HCT116 (cell line): ENCODE measurements around the gene SOWAHB. TPM values are rescaled to one million over a fixed set of nuclear protein-coding genes. Genes with fewer than 3 reads are reported as not detected.

Experiments
- ATAC-seq: fragments of 200-7000 bp; cut with Tn5 transposase; 2 replicates; pipeline ENCODE4 v1.9.1; 2020; ENCODE audit warnings: mild to moderate bottlenecking, moderate library complexity
- BruUV-seq: library from RNA; stranded (reverse); fragments of 400-500 nt; replicated peaks from 2 replicates; lab custom pipeline; 2021; lab: Mats Ljungman, UMichigan
- CTCF ChIA-PET: fragments of 300-600 bp; sonication (Branson Sonifier 250); formaldehyde crosslinking; loops from one replicate; lab custom pipeline; 2021; ENCODE audit warnings: antibody characterized with exemption; lab: Charles Lee
- POLR2A ChIA-PET: fragments of 300-600, 350-600 bp; sonication (Branson Sonifier 250); formaldehyde crosslinking; loops from one replicate; lab custom pipeline; 2021; ENCODE audit warnings: antibody characterized with exemption; lab: Charles Lee
- RAD21 ChIA-PET, 2 experiments: fragments of 300-600 bp; sonication (Branson Sonifier 250); formaldehyde crosslinking; loops; one replicate each; lab custom pipeline; 2023; ENCODE audit warnings: low total read pairs in 2 of 2; ENCODE audit not compliant: uncharacterized antibody in 2 of 2, unreplicated experiment in 2 of 2, low non-redundant PET in 1 of 2; lab: Charles Lee
- DNase-seq: peaks from one replicate; pipeline ENCODE4 v3.0.0-alpha.2; 2010; ENCODE audit warnings: low read depth, low spot score
- H2AFZ ChIP-seq: fragments of 200-600 bp; shearing (Covaris generic), sonication (generic); 2 replicates; pipeline ENCODE4 v1.6.1; 2017; ENCODE audit warnings: low read depth, mixed run types, mixed read lengths, antibody characterized with exemption, low read length; ENCODE audit not compliant: poor library complexity, severe bottlenecking
- H3K27ac ChIP-seq: 2 replicates; pipeline ENCODE4 v1.5.1; 2012; ENCODE audit warnings: low read depth, low read length
- H3K27me3 ChIP-seq: fragments of 200-600 bp; sonication (generic); 2 replicates; pipeline ENCODE4 v1.6.1; 2016; ENCODE audit warnings: mixed run types, low read length, mixed read lengths; ENCODE audit not compliant: insufficient read depth
- H3K36me3 ChIP-seq, 2 experiments: fragments of 200-500 bp in 1 of 2; fragments of 200-600 bp in 1 of 2; sonication (Bioruptor generic) in 1 of 2; sonication (generic) in 1 of 2; 2 replicates each; pipeline versions ENCODE4 v1.5.1 to v1.6.1; 2014 to 2016; ENCODE audit warnings: low read length in 2 of 2, inconsistent platforms in 1 of 2, mixed read lengths in 1 of 2, mixed run types in 1 of 2; ENCODE audit not compliant: insufficient read depth in 2 of 2, control insufficient read depth in 1 of 2
- H3K4me1 ChIP-seq, 2 experiments: fragments of 200-600 bp in 1 of 2; sonication (generic) in 1 of 2; 2 replicates each; pipeline versions ENCODE4 v1.5.1 to v1.6.1; 2012 to 2017; ENCODE audit warnings: low read length in 2 of 2, inconsistent platforms in 1 of 2, mild to moderate bottlenecking in 1 of 2, mixed read lengths in 1 of 2, mixed run types in 1 of 2, moderate library complexity in 1 of 2; ENCODE audit not compliant: insufficient read depth in 2 of 2, control insufficient read depth in 1 of 2
- H3K4me2 ChIP-seq: fragments of 200-600 bp; sonication (generic); 2 replicates; pipeline ENCODE4 v1.6.1; 2017; ENCODE audit warnings: mixed run types, low read length, mixed read lengths
- H3K4me3 ChIP-seq, 2 experiments: fragments of 200-600 bp in 1 of 2; sonication (generic) in 1 of 2; replicated peaks in 1 of 2; 2 replicates each; pipeline ENCODE4 v1.5.1; 2011 to 2016; ENCODE audit warnings: low read length in 2 of 2, control low read depth in 1 of 2, low read depth in 1 of 2, mild to moderate bottlenecking in 1 of 2, mixed read lengths in 1 of 2, mixed run types in 1 of 2
- H3K79me2 ChIP-seq: fragments of 200-600 bp; sonication (generic); 2 replicates; pipeline ENCODE4 v1.6.1; 2017; ENCODE audit warnings: mild to moderate bottlenecking, mixed run types, low read length, moderate library complexity, mixed read lengths; ENCODE audit not compliant: insufficient read depth
- H3K9ac ChIP-seq: fragments of 200-600 bp; sonication (generic); 2 replicates; pipeline ENCODE4 v1.6.1; 2016; ENCODE audit warnings: low read length, mixed read lengths
- H3K9me2 ChIP-seq: fragments of 200-600 bp; sonication (generic), shearing (Covaris generic); 2 replicates; pipeline ENCODE4 v1.6.1; 2017; ENCODE audit warnings: mixed run types, mild to moderate bottlenecking, moderate library complexity; ENCODE audit not compliant: insufficient read depth
- H3K9me3 ChIP-seq, 2 experiments: fragments of 200-500 bp in 1 of 2; fragments of 200-600 bp in 1 of 2; sonication (Bioruptor generic) in 1 of 2; sonication (generic) in 1 of 2; 2 replicates each; pipeline ENCODE4 v1.6.1; 2014 to 2017; ENCODE audit warnings: low read length in 2 of 2, mixed read lengths in 2 of 2, inconsistent platforms in 1 of 2, low read depth in 1 of 2, mild to moderate bottlenecking in 1 of 2, mixed run types in 1 of 2, moderate library complexity in 1 of 2; ENCODE audit not compliant: control insufficient read depth in 1 of 2, insufficient read depth in 1 of 2
- H4K20me1 ChIP-seq: fragments of 200-600 bp; sonication (generic), shearing (Covaris generic); 2 replicates; pipeline ENCODE4 v1.6.1; 2017; ENCODE audit warnings: mixed run types, mild to moderate bottlenecking, moderate library complexity; ENCODE audit not compliant: insufficient read depth
- CEBPB ChIP-seq: IDR thresholded peaks from 2 replicates; pipeline ENCODE4 v1.6.1; 2012; ENCODE audit warnings: low read depth
- EZH2 ChIP-seq: fragments of 200-600 bp; sonication (generic); IDR thresholded peaks from 2 replicates; pipeline ENCODE4 v1.6.1; 2017; ENCODE audit warnings: antibody characterized with exemption, mixed run types
- EZH2phosphoT487 ChIP-seq: fragments of 200-600 bp; IDR thresholded peaks from 2 replicates; pipeline ENCODE4 v1.6.1; 2018; ENCODE audit warnings: antibody characterized with exemption, borderline replicate concordance
- FOSL1 ChIP-seq: IDR thresholded peaks from 2 replicates; pipeline ENCODE4 v1.6.1; 2012; ENCODE audit warnings: low read depth
- JUND ChIP-seq: IDR thresholded peaks from 2 replicates; pipeline ENCODE4 v1.6.1; 2012
- POLR2A ChIP-seq: IDR thresholded peaks from 2 replicates; pipeline ENCODE4 v1.7.0; 2011; ENCODE audit warnings: borderline replicate concordance; ENCODE audit not compliant: insufficient read depth, insufficient read length; ENCODE audit errors: extremely low read depth
- RAD21 ChIP-seq: IDR thresholded peaks from 2 replicates; pipeline ENCODE4 v1.6.1; 2012; ENCODE audit warnings: low read depth, mild to moderate bottlenecking
- SIN3A ChIP-seq: IDR thresholded peaks from 2 replicates; pipeline ENCODE4 v1.6.1; 2012; ENCODE audit warnings: low read depth
- SP1 ChIP-seq: IDR thresholded peaks from 2 replicates; pipeline ENCODE4 v1.6.1; 2012; ENCODE audit warnings: low read depth
- SRF ChIP-seq: IDR thresholded peaks from 2 replicates; pipeline ENCODE4 v1.6.1; 2012; ENCODE audit warnings: low read depth
- ZFX ChIP-seq: fragments of 450-650 bp; IDR thresholded peaks from 2 replicates; pipeline ENCODE4 v1.6.1; 2017
- intact Hi-C: fragments of 100-400 bp; cut with micrococcal nuclease; formaldehyde crosslinking; loops from 2 replicates; pipeline ENCODE4 v1.10.0; 2022
- total RNA-seq: library from RNA; stranded (reverse); gene quantifications from one replicate; pipeline ENCODE4 v1.2.1, GENCODE V29; 2021; ENCODE audit not compliant: unreplicated experiment
- TF ChIP-seq, protein P1 (sequence below), 3 experiments: fragments of 200-600 bp in 1 of 3; sonication (generic) in 1 of 3; IDR thresholded peaks in 2 of 3; conservative IDR thresholded peaks in 1 of 3; 2 replicates each; pipeline ENCODE4 v1.5.1; 2012 to 2017; ENCODE audit warnings: low read depth in 2 of 3, low read length in 2 of 3, antibody characterized with exemption in 1 of 3, borderline replicate concordance in 1 of 3, control low read depth in 1 of 3, mild to moderate bottlenecking in 1 of 3, mixed read lengths in 1 of 3, mixed run types in 1 of 3, moderate library complexity in 1 of 3; ENCODE audit not compliant: insufficient read depth in 1 of 3
- TF ChIP-seq, protein P2 (sequence below): IDR thresholded peaks from 2 replicates; pipeline ENCODE4 v1.6.1; 2012
- TF ChIP-seq, protein P3 (sequence below): IDR thresholded peaks from 2 replicates; pipeline ENCODE4 v1.6.1; 2012
- TF ChIP-seq, protein P4 (sequence below): IDR thresholded peaks from 2 replicates; pipeline ENCODE4 v1.6.1; 2011; ENCODE audit warnings: mild to moderate bottlenecking, low read length, moderate library complexity; ENCODE audit not compliant: insufficient replicate concordance; ENCODE audit errors: extremely low read depth

The SOWAHB gene
- total RNA-seq, 1 experiment from 2014 or later: 3.0 TPM

DNA sequence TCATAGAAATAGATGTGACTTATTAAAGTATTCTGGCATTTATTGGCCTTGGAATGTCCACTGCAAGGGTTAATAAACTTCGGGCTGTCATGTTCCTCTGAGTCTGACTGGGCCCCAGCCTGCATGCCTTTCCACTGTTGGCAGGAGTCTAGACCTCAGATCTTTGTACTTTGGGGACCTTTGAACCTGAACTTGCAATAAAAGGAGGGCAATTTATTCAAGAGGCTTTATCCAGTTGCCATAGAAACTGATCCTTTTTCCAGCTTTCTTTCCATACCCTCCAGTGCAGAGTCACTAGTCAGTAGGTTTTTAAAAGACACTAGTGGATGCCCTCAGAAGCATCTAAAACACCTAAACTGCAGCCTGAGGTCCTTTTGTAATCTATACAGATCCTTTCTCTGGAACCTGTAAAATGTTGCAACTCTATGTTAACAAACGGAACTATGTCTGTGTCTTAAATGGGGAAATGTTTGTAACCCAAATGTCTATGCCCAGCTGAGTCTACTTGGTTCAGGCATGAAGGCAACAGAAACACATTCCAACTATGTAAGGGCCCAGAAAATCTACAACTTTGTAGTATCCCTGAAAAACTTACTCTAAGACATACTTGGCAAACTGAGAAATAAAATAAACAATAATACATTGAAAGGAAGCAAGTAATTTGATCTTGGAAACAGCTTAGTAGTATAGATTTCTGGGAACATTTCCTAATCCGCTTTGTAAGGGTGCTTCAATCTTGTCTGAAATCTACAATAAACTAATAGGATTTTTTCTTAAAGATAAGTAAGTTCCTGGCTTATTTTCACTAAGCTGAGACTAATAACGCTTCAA, 41.5 kb downstream of the SOWAHB start:
- no peak overlapping the region for H3K9ac ChIP-seq
- DNase-seq (no peak), ATAC-seq (no peak)
- H3K27me3 ChIP-seq: no peaks in the 10 kb centered on the region
- intact Hi-C loops: no loop called here
- H3K9me2 ChIP-seq: no peaks in the 10 kb centered on the region
- no TSS peak for BruUV-seq
- H3K36me3 ChIP-seq: no peaks in the 10 kb centered on the region
- ChIA-PET POLR2A (interaction anchor here (1.1 kb wide), 1 partner anchor 11 kb away, joined by 3 read pairs; no protein-coding TSS in a partner anchor), CTCF (no interaction called here)
- peaks cover 4 to 8% of the 10 kb centered on the region in 2 experiments; a peak in 2 of 4 replicates for H3K4me1 ChIP-seq
- H3K27ac ChIP-seq: no peak overlapping the region
- no peak overlapping the region for H3K4me3 ChIP-seq
- TF ChIP-seq, protein P1, sequence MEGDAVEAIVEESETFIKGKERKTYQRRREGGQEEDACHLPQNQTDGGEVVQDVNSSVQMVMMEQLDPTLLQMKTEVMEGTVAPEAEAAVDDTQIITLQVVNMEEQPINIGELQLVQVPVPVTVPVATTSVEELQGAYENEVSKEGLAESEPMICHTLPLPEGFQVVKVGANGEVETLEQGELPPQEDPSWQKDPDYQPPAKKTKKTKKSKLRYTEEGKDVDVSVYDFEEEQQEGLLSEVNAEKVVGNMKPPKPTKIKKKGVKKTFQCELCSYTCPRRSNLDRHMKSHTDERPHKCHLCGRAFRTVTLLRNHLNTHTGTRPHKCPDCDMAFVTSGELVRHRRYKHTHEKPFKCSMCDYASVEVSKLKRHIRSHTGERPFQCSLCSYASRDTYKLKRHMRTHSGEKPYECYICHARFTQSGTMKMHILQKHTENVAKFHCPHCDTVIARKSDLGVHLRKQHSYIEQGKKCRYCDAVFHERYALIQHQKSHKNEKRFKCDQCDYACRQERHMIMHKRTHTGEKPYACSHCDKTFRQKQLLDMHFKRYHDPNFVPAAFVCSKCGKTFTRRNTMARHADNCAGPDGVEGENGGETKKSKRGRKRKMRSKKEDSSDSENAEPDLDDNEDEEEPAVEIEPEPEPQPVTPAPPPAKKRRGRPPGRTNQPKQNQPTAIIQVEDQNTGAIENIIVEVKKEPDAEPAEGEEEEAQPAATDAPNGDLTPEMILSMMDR (IDR thresholded peaks at IDR 0.05 in 2 of 3, conservative IDR thresholded peaks at IDR 0.05 in 1 of 3; ENCODE audit: borderline replicate concordance in 1 of 3, insufficient read depth in 1 of 3, low read depth in 2 of 3, low read length in 2 of 3): no peak
- TF ChIP-seq, protein P2, sequence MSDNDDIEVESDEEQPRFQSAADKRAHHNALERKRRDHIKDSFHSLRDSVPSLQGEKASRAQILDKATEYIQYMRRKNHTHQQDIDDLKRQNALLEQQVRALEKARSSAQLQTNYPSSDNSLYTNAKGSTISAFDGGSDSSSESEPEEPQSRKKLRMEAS: no peak
- no peak for TF ChIP-seq FOSL1
- TF ChIP-seq, all 23 proteins: peak for 0
- Histone ChIP-seq H3K79me2 (no peaks in the 10 kb centered on the region), H2AFZ (no peak overlapping the region), H4K20me1 (no peaks in the 10 kb centered on the region), H3K4me2 (no peak overlapping the region), H3K9me3 (no peaks in the 10 kb centered on the region)
- RAD21 ChIA-PET: no interaction called here

DNA sequence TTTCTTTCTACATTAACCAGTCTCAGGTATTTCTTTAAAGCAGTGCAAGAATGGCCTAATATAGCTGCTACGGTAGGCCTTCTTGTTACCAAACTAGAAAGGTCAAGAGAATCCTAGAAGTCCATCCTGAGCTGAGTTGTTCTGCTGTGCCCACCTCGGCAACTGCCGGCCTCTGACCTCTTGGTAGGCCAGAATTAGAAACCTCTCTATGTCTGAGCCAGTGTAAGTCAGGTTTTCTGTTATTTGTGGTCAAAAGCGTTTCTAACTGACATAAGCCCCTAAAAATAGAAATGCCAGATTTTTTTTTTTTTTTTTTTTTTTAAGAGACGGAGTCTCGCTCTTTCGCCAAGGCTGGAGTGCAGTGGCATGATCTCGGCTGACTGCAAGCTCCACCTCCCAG, 43.1 kb downstream of the SOWAHB start:
- Histone ChIP-seq H3K36me3 (no peaks in the 10 kb centered on the region), H3K9me3 (no peaks in the 10 kb centered on the region), H3K9ac (no peak overlapping the region), H3K27me3 (no peaks in the 10 kb centered on the region), H3K79me2 (no peaks in the 10 kb centered on the region), H3K4me3 (no peak overlapping the region), H3K27ac (no peak overlapping the region), H2AFZ (no peak overlapping the region), H3K9me2 (no peaks in the 10 kb centered on the region), H3K4me1 (peaks cover 6 to 15% of the 10 kb centered on the region in 2 experiments), H4K20me1 (no peaks in the 10 kb centered on the region), H3K4me2 (no peak overlapping the region)
- RAD21 ChIA-PET: no interaction called here
- intact Hi-C loops: no loop called here
- BruUV-seq: no TSS peak
- ATAC-seq (no peak), DNase-seq (no peak)
- POLR2A ChIA-PET: no interaction called here
- CTCF ChIA-PET: no interaction called here
- TF ChIP-seq EZH2phosphoT487 (no peak), EZH2 (no peak), CEBPB (no peak), POLR2A (no peak), JUND (no peak), RAD21 (no peak), SIN3A (no peak), ZFX (no peak), SRF (no peak), SP1 (no peak)
- TF ChIP-seq, protein P3, sequence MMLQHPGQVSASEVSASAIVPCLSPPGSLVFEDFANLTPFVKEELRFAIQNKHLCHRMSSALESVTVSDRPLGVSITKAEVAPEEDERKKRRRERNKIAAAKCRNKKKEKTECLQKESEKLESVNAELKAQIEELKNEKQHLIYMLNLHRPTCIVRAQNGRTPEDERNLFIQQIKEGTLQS: no peak
- TF ChIP-seq, protein P4, sequence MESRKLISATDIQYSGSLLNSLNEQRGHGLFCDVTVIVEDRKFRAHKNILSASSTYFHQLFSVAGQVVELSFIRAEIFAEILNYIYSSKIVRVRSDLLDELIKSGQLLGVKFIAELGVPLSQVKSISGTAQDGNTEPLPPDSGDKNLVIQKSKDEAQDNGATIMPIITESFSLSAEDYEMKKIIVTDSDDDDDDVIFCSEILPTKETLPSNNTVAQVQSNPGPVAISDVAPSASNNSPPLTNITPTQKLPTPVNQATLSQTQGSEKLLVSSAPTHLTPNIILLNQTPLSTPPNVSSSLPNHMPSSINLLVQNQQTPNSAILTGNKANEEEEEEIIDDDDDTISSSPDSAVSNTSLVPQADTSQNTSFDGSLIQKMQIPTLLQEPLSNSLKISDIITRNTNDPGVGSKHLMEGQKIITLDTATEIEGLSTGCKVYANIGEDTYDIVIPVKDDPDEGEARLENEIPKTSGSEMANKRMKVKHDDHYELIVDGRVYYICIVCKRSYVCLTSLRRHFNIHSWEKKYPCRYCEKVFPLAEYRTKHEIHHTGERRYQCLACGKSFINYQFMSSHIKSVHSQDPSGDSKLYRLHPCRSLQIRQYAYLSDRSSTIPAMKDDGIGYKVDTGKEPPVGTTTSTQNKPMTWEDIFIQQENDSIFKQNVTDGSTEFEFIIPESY: no peak
